Measurements from ENCODE around the gene FBLIM1. TPM values are rescaled to one million over a fixed set of nuclear protein-coding genes. Genes with fewer than 3 reads are reported as not detected.
A peak's percentile ranks its signal among the peaks of the same experiment; 100 is the strongest.

Gene FBLIM1
- total and polyA plus RNA-seq, 4 donors: 9.3 to 19.4 (median 16.1) TPM

DNA sequence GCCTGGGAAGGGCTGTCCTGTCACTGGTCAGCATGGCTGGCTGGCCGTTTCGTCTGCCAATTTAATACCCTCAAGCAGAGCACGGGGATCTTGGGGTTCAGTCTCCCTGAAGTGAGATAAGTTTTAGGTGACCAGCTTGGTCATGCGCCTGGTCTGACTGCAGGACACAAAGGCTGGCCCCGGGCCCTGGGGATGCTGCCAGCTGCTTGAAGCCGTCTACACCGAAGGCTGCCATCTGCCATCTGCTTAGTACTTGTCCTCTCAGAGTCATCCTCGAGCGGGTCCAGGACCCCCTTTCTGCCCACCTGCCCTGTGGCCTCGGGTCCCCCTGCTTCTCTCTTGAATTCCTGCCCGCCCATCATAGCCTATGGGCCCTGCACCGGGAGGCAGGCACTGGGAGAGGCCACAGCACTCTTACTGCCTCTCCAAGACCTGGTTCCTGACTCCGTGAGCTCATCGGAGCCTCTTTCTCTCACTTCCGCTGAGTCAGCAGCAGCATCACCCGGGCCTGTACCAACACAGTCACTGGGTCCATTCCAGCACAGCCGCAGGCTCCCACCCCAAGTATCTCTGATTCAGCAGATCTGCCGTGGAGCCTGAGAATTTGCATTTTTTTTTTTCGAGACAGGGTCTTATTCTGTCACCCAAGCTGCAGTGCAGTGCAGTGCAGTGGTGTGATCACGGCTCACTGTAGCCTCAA lies 7.0 kb downstream of the FBLIM1 start:
- WGBS (ENCODE audit: insufficient coverage): 59% methylated on average over 19 of the region's 20 CpGs
- no peak overlapping the region for H3K4me3 ChIP-seq (ENCODE audit: low read depth, low read length)
- DNase-seq (ENCODE audit: low read depth in 4 of 6, low spot score in 6 of 6): peak in 1 of 6 donors; percentile 31
- H3K4me1 ChIP-seq (ENCODE audit: control insufficient read depth, insufficient read depth, low read length): peaks cover 5% of the 10 kb centered on the region
- H3K27me3 ChIP-seq (ENCODE audit: control insufficient read depth, insufficient read depth, low read length): peaks cover 3% of the 10 kb centered on the region
- H3K36me3 ChIP-seq (ENCODE audit: control insufficient read depth, insufficient read depth, low read length): peaks cover 38% of the 10 kb centered on the region
- no peak overlapping the region for H3K27ac ChIP-seq (ENCODE audit: low read depth, low read length)
- H3K9me3 ChIP-seq (ENCODE audit: control insufficient read depth, insufficient read depth, low read length): no peaks in the 10 kb centered on the region

DNA sequence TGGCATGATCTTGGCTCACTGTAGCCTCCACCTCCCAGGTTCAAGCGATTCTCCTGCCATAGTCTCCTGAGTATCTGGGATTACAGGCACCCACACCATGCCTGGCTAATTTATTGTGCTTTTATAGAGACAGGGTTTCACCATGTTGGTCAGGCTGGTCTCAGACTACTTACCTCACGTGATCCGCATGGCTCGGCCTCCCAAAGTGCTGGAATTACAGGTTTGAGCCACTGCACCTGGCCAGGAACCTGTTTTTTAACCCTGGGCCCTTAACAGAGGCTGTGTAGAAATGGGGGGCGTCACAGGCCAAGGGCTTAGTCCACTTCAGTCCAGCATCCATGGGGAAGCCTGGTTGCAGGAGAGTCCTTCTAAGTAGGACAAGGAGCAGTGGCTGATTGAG lies 9.3 kb downstream of the FBLIM1 start:
- no peaks in the 10 kb centered on the region for H3K27me3 ChIP-seq (ENCODE audit: control insufficient read depth, insufficient read depth, low read length)
- peaks cover 52% of the 10 kb centered on the region for H3K36me3 ChIP-seq (ENCODE audit: control insufficient read depth, insufficient read depth, low read length)
- H3K4me3 ChIP-seq (ENCODE audit: low read depth, low read length): no peak overlapping the region
- no peak for DNase-seq (ENCODE audit: low read depth in 4 of 6, low spot score in 6 of 6)
- no peaks in the 10 kb centered on the region for H3K9me3 ChIP-seq (ENCODE audit: control insufficient read depth, insufficient read depth, low read length)
- H3K27ac ChIP-seq (ENCODE audit: low read depth, low read length): no peak overlapping the region
- 93% methylated on average over 5 of the region's 5 CpGs for WGBS (ENCODE audit: insufficient coverage)
- no peaks in the 10 kb centered on the region for H3K4me1 ChIP-seq (ENCODE audit: control insufficient read depth, insufficient read depth, low read length)

DNA sequence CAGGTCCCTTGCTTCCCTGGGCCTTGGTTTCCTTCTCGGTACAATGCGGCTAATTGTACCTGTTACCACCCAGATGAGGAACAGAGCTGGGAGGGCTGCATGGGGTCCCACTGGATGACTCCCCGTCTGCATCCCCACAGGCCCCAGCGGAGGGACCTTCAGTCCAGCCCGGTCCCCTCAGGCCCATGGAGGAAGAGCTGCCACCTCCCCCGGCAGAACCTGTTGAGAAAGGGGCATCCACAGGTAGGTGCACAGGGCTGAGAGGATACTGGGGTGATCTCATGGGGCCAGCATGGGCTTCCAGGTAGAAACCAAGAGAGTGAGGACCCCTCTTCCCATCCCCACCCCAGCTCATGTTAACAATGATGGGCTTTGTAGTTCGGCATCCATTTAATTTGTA lies 9.8 kb downstream of the FBLIM1 start:
- no peak for DNase-seq (ENCODE audit: low read depth in 4 of 6, low spot score in 6 of 6)
- no peaks in the 10 kb centered on the region for H3K9me3 ChIP-seq (ENCODE audit: control insufficient read depth, insufficient read depth, low read length)
- H3K27ac ChIP-seq (ENCODE audit: low read depth, low read length): no peak overlapping the region
- 96% methylated on average over 3 of the region's 7 CpGs for WGBS (ENCODE audit: insufficient coverage)
- H3K27me3 ChIP-seq (ENCODE audit: control insufficient read depth, insufficient read depth, low read length): no peaks in the 10 kb centered on the region
- peaks cover 52% of the 10 kb centered on the region for H3K36me3 ChIP-seq (ENCODE audit: control insufficient read depth, insufficient read depth, low read length)
- H3K4me3 ChIP-seq (ENCODE audit: low read depth, low read length): no peak overlapping the region
- no peaks in the 10 kb centered on the region for H3K4me1 ChIP-seq (ENCODE audit: control insufficient read depth, insufficient read depth, low read length)

DNA sequence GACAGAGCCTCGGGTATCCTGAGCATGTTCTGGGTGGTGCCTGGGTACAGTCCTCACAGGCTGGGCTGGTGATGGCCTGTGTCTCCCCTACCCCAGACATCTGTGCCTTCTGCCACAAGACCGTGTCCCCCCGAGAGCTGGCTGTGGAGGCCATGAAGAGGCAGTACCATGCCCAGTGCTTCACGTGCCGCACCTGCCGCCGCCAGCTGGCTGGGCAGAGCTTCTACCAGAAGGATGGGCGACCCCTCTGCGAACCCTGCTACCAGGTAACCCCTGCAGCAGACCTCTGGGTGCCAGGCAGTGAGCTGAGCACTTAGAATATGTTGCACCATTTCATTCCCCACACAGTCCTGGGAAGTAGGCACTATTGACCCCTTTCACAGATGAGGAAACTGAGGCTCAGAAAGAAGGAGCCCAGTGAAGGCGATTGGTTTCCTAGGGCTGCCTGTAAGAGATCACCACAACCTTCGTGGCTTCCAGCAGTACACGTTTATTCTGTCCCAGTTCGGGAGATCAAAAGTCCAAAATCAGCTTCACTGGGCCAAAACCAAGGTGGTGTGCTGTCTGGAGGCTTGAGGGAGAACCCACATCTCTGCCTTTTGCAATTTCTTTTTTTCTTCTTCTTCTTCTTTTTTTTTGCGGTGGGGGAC lies 11.8 kb downstream of the FBLIM1 start:
- Histone ChIP-seq H3K9me3 (ENCODE audit: control insufficient read depth, insufficient read depth, low read length) (no peaks in the 10 kb centered on the region), H3K27me3 (ENCODE audit: control insufficient read depth, insufficient read depth, low read length) (no peaks in the 10 kb centered on the region), H3K4me1 (ENCODE audit: control insufficient read depth, insufficient read depth, low read length) (no peaks in the 10 kb centered on the region), H3K27ac (ENCODE audit: low read depth, low read length) (no peak overlapping the region), H3K36me3 (ENCODE audit: control insufficient read depth, insufficient read depth, low read length) (peaks cover 46% of the 10 kb centered on the region), H3K4me3 (ENCODE audit: low read depth, low read length) (no peak overlapping the region)
- no peak for DNase-seq (ENCODE audit: low read depth in 4 of 6, low spot score in 6 of 6)
- 96% methylated on average over 13 of the region's 14 CpGs for WGBS (ENCODE audit: insufficient coverage)

DNA sequence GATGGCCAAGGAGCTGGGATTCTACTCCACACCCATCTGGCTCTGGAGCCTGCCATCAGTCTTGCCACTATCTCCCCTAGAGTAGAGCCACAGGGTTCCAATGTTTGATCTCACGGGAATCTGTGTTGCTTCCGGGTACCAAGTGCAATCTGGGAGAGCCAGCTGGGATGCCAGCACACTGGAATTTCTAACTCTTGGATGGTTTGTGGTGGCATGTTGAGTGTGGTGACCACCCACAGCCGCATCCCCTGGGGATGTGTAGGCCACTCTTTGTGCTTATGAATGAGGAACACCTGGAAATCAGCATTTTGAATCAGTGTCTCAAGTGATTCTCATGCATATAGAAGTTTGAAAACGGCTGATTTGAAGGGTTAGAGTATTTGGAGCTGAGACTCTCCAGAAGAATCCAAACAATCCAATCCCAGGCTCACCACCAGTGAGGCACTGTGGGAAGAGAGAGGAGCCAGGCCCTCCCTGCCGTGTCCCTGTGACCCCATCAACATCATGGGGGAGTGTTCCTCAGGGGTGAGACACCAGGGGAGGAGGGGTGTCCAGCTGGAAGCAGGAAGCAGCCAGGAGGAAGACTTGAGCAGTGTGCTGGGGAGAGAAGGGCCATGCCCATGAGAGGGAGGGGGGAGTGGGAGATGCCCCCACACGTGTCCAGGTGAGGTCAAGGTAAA lies 13.4 kb downstream of the FBLIM1 start:
- no peaks in the 10 kb centered on the region for H3K27me3 ChIP-seq (ENCODE audit: control insufficient read depth, insufficient read depth, low read length)
- peaks cover 38% of the 10 kb centered on the region for H3K36me3 ChIP-seq (ENCODE audit: control insufficient read depth, insufficient read depth, low read length)
- H3K27ac ChIP-seq (ENCODE audit: low read depth, low read length): no peak overlapping the region
- no peaks in the 10 kb centered on the region for H3K9me3 ChIP-seq (ENCODE audit: control insufficient read depth, insufficient read depth, low read length)
- H3K4me3 ChIP-seq (ENCODE audit: low read depth, low read length): no peak overlapping the region
- WGBS (ENCODE audit: insufficient coverage): 95% methylated on average over 4 of the region's 6 CpGs
- no peak for DNase-seq (ENCODE audit: low read depth in 4 of 6, low spot score in 6 of 6)
- no peaks in the 10 kb centered on the region for H3K4me1 ChIP-seq (ENCODE audit: control insufficient read depth, insufficient read depth, low read length)

DNA sequence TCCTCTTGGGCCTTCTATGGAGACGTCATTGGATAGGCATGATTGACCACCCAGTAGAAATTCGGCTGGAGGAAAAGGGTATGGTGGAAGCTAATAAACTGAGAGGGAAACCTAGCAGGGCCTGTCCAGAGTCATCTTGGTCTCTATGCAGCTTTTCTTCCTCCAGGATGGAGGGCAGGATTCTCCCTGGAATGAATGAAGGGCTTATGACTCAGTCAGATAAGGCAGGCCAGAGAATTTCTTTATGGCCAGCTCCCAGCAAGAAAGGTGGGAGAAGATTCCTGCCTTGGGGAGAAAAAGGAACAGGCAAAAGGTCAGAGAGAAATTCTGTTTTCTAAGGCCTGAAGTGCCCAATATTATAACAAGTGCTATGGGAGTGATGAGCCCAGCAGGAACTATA lies 17.1 kb downstream of the FBLIM1 start:
- peaks cover 45% of the 10 kb centered on the region for H3K36me3 ChIP-seq (ENCODE audit: control insufficient read depth, insufficient read depth, low read length)

DNA sequence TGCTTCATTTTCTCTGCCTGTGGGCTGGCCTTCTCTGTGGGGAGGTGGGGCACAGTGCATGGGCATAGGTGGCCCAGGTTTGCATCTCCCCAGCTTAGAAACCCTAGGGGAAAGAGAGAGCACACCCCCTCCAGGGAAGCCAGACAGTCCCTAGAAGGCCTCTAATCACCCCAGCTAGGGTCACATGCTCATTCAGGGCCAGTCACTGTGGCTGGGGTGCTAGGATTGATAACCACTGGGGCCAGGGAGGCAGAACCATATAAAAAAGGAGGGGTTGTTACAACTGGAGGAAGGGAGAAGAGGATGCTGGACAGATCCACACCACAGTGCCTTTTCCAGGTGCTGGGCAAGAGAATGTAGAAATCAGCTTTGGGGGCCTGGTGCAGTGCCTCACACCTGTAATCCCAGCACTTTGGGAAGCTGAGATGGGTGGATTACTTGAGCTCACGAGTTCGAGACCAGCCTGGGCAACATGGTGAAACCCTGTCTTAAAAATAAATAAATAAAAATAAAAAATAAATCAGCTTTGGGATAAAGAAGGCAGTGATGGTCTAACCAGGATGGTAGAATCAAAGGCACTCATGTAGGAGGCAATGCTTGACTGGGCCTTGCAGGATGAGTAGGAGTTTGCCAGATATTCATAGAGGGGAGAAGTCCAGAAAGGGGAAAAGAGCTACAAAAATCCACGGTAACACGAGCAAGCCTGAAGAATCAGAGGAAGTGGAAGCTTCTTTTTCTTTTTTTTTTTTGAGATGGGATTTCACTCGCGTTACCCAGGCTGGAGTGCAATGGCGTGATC lies 19.5 kb downstream of the FBLIM1 start:
- no CpG with 5 or more reads among the region's 7 CpGs for WGBS (ENCODE audit: insufficient coverage)
- no peaks in the 10 kb centered on the region for H3K9me3 ChIP-seq (ENCODE audit: control insufficient read depth, insufficient read depth, low read length)

More for the DNA sequence above, 17.1 kb downstream of the FBLIM1 start:
- Histone ChIP-seq H3K4me3 (ENCODE audit: low read depth, low read length) (no peak overlapping the region), H3K27ac (ENCODE audit: low read depth, low read length) (no peak overlapping the region), H3K9me3 (ENCODE audit: control insufficient read depth, insufficient read depth, low read length) (no peaks in the 10 kb centered on the region), H3K4me1 (ENCODE audit: control insufficient read depth, insufficient read depth, low read length) (no peaks in the 10 kb centered on the region), H3K27me3 (ENCODE audit: control insufficient read depth, insufficient read depth, low read length) (no peaks in the 10 kb centered on the region)
- WGBS (ENCODE audit: insufficient coverage): 50% methylated on average over 1 of the region's 2 CpGs
- DNase-seq (ENCODE audit: low read depth in 4 of 6, low spot score in 6 of 6): no peak

DNA sequence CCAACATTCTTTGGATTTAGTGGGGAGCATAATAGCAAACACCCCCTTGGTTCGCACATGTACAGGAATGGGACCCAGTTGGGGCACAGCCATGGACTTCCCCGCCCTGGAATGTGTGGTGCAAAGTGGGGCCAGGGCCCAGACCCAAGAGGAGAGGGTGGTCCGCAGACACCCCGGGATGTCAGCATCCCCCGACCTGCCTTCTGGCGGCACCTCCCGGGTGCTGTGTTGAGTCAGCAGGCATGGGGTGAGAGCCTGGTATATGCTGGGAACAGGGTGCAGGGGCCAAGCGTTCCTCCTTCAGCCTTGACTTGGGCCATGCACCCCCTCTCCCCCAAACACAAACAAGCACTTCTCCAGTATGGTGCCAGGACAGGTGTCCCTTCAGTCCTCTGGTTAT lies 27.1 kb downstream of the FBLIM1 start:
- 84% methylated on average over 2 of the region's 8 CpGs for WGBS (ENCODE audit: insufficient coverage)
- Histone ChIP-seq H3K36me3 (ENCODE audit: control insufficient read depth, insufficient read depth, low read length) (peaks cover 21% of the 10 kb centered on the region), H3K27me3 (ENCODE audit: control insufficient read depth, insufficient read depth, low read length) (no peaks in the 10 kb centered on the region), H3K4me1 (ENCODE audit: control insufficient read depth, insufficient read depth, low read length) (no peaks in the 10 kb centered on the region), H3K27ac (ENCODE audit: low read depth, low read length) (no peak overlapping the region), H3K4me3 (ENCODE audit: low read depth, low read length) (no peak overlapping the region), H3K9me3 (ENCODE audit: control insufficient read depth, insufficient read depth, low read length) (no peaks in the 10 kb centered on the region)
- DNase-seq (ENCODE audit: low read depth in 4 of 6, low spot score in 6 of 6): no peak

More for the DNA sequence above, 19.5 kb downstream of the FBLIM1 start:
- no peak for DNase-seq (ENCODE audit: low read depth in 4 of 6, low spot score in 6 of 6)
- no peak overlapping the region for H3K4me3 ChIP-seq (ENCODE audit: low read depth, low read length)
- H3K27me3 ChIP-seq (ENCODE audit: control insufficient read depth, insufficient read depth, low read length): no peaks in the 10 kb centered on the region
- peaks cover 34% of the 10 kb centered on the region for H3K36me3 ChIP-seq (ENCODE audit: control insufficient read depth, insufficient read depth, low read length)
- H3K4me1 ChIP-seq (ENCODE audit: control insufficient read depth, insufficient read depth, low read length): no peaks in the 10 kb centered on the region
- no peak overlapping the region for H3K27ac ChIP-seq (ENCODE audit: low read depth, low read length)

DNA sequence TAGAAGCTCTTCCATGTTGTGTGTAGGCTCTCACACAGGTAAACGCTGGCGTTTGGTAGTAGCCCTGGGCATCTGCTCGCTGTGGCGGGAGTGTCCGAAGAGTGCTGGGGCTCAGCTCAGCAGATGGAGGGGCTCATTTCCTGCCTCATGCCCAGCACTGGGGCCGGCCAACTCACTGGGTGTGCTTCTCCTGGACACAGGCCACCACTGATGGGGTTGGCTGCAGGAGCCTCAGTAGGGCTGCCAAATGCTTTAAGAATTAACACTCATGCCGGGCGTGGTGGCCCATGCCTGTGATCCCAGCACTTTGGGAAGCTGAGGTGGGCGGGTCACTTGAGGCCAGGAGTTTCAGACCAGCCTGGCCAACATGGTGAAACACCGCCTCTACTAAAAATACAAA lies 28.0 kb downstream of the FBLIM1 start:
- no peaks in the 10 kb centered on the region for H3K4me1 ChIP-seq (ENCODE audit: control insufficient read depth, insufficient read depth, low read length)
- no peak overlapping the region for H3K4me3 ChIP-seq (ENCODE audit: low read depth, low read length)
- H3K27ac ChIP-seq (ENCODE audit: low read depth, low read length): no peak overlapping the region
- H3K27me3 ChIP-seq (ENCODE audit: control insufficient read depth, insufficient read depth, low read length): no peaks in the 10 kb centered on the region
- H3K9me3 ChIP-seq (ENCODE audit: control insufficient read depth, insufficient read depth, low read length): no peaks in the 10 kb centered on the region
- H3K36me3 ChIP-seq (ENCODE audit: control insufficient read depth, insufficient read depth, low read length): peaks cover 21% of the 10 kb centered on the region
- DNase-seq (ENCODE audit: low read depth in 4 of 6, low spot score in 6 of 6): peak in 1 of 6 donors; percentile 34
- WGBS (ENCODE audit: insufficient coverage): 67% methylated on average over 9 of the region's 10 CpGs

All from spinal cord (tissue), 10 donors.